ENCODE measurements around the gene CBFA2T3. TPM values are rescaled to one million over a fixed set of nuclear protein-coding genes. Genes with fewer than 3 reads are reported as not detected.
"Not testable (repeated sequence)": the region's sequence is repeated elsewhere in the genome, so short reads cannot be mapped to it uniquely, and the experiment has no call there.

CBFA2T3 gene
- polyA plus RNA-seq, 1 experiment, result not detected

- H3K27me3 ChIP-seq (ENCODE audit: control insufficient read depth, insufficient read depth, low read length), result peaks cover 4% of the 10 kb centered on the region
- no peak for TF ChIP-seq CTCF (IDR thresholded peaks at IDR 0.05; ENCODE audit: low read depth, low read length)
- no peak overlapping the region for H3K27ac ChIP-seq (ENCODE audit: low read depth, low read length)
- no peak overlapping the region for H3K4me3 ChIP-seq (ENCODE audit: low read depth, low read length)
- no peak for DNase-seq (ENCODE audit: low read depth, low spot score)
- POLR2A ChIA-PET, result no interaction called here
- H3K9me3 ChIP-seq (ENCODE audit: control insufficient read depth, insufficient read depth, low read length), result peaks cover 16% of the 10 kb centered on the region
- CTCF ChIA-PET, result no interaction called here
Measured at GRCh38 chr16:89020068-89020924, 43.3 kb upstream of the CBFA2T3 start.

GRCh38 chr16:89019511-89019910 is 42.5 kb upstream of the CBFA2T3 start:
- H3K27ac ChIP-seq (ENCODE audit: low read depth, low read length), result no peak overlapping the region
- no peak overlapping the region for H3K4me3 ChIP-seq (ENCODE audit: low read depth, low read length)
- ChIA-PET CTCF (no interaction called here), POLR2A (no interaction called here)
- no peak for TF ChIP-seq CTCF (IDR thresholded peaks at IDR 0.05; ENCODE audit: low read depth, low read length)
- H3K9me3 ChIP-seq (ENCODE audit: control insufficient read depth, insufficient read depth, low read length), result peaks cover 24% of the 10 kb centered on the region
- DNase-seq (ENCODE audit: low read depth, low spot score), result no peak
- peaks cover 4% of the 10 kb centered on the region for H3K27me3 ChIP-seq (ENCODE audit: control insufficient read depth, insufficient read depth, low read length)

GRCh38 chr16:89018282-89019158 is 41.5 kb upstream of the CBFA2T3 start:
- CTCF ChIA-PET, result no interaction called here
- Histone ChIP-seq H3K27me3 (ENCODE audit: control insufficient read depth, insufficient read depth, low read length) (peaks cover 4% of the 10 kb centered on the region), H3K9me3 (ENCODE audit: control insufficient read depth, insufficient read depth, low read length) (peaks cover 29% of the 10 kb centered on the region), H3K27ac (ENCODE audit: low read depth, low read length) (no peak overlapping the region), H3K4me3 (ENCODE audit: low read depth, low read length) (no peak overlapping the region)
- no peak for TF ChIP-seq CTCF (IDR thresholded peaks at IDR 0.05; ENCODE audit: low read depth, low read length)
- POLR2A ChIA-PET, result no interaction called here
- DNase-seq (ENCODE audit: low read depth, low spot score), result no peak

GRCh38 chr16:89017543-89018281 is 40.7 kb upstream of the CBFA2T3 start:
- CTCF ChIA-PET, result no interaction called here
- H3K27me3 ChIP-seq (ENCODE audit: control insufficient read depth, insufficient read depth, low read length), result peaks cover 4% of the 10 kb centered on the region
- no peak overlapping the region for H3K4me3 ChIP-seq (ENCODE audit: low read depth, low read length)
- H3K27ac ChIP-seq (ENCODE audit: low read depth, low read length), result no peak overlapping the region
- DNase-seq (ENCODE audit: low read depth, low spot score), result no peak
- POLR2A ChIA-PET, result no interaction called here
- no peak for TF ChIP-seq CTCF (IDR thresholded peaks at IDR 0.05; ENCODE audit: low read depth, low read length)
- peaks cover 30% of the 10 kb centered on the region for H3K9me3 ChIP-seq (ENCODE audit: control insufficient read depth, insufficient read depth, low read length)

GRCh38 chr16:89016561-89016960 is 39.6 kb upstream of the CBFA2T3 start:
- H3K27me3 ChIP-seq (ENCODE audit: control insufficient read depth, insufficient read depth, low read length); H3K4me3 ChIP-seq (ENCODE audit: low read depth, low read length); CTCF ChIA-PET; DNase-seq (ENCODE audit: low read depth, low spot score); H3K27ac ChIP-seq (ENCODE audit: low read depth, low read length): not testable (repeated sequence)
- peaks cover 30% of the 10 kb centered on the region for H3K9me3 ChIP-seq (ENCODE audit: control insufficient read depth, insufficient read depth, low read length)
- POLR2A ChIA-PET, result interaction anchor here (0.7 kb wide), 1 partner anchor 51 kb away, joined by 3 read pairs; no protein-coding TSS in a partner anchor

All from AG04450 (cell line).